ENCODE results near the gene CMYA5. TPM values are rescaled to one million over a fixed set of nuclear protein-coding genes. Genes with fewer than 3 reads are reported as not detected.

CMYA5 gene
- total RNA-seq, 1 experiment from 2014 or later: 0.15 TPM

DNA sequence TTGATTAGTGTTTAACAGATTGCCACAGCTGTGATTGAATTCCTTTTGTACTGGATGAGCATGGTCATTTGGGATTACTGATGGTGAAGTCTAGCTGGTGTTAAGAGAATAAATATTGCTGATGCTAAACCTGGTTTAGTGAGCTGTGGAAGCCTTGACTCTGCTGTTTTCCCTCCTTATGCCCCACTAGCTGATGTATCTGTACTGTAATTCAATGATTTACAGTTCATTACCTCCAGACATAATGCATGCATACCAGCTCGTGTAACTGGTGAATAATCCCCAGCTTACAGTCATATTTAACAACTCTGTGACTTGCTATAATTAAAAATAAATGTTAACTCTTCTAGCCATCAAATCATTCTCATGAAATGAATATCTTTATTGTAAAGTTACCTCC is 1.7 kb upstream of the CMYA5 start:
- H3K27ac ChIP-seq (ENCODE audit: low read length): no peak overlapping the region
- ATAC-seq: no peak
- H4K20me1 ChIP-seq (ENCODE audit: low read length): no peaks in the 10 kb centered on the region
- H3K4me3 ChIP-seq (ENCODE audit: low read length): no peak overlapping the region
- H3K9ac ChIP-seq (ENCODE audit: low read length): no peak overlapping the region
- TF ChIP-seq EZH2 (IDR thresholded peaks at IDR 0.05; ENCODE audit: low read length, unreplicated experiment): no peak
- no peak for TF ChIP-seq EZH2phosphoT487 (IDR thresholded peaks at IDR 0.05; ENCODE audit: borderline replicate concordance, low read length)
- TF ChIP-seq, protein P1, sequence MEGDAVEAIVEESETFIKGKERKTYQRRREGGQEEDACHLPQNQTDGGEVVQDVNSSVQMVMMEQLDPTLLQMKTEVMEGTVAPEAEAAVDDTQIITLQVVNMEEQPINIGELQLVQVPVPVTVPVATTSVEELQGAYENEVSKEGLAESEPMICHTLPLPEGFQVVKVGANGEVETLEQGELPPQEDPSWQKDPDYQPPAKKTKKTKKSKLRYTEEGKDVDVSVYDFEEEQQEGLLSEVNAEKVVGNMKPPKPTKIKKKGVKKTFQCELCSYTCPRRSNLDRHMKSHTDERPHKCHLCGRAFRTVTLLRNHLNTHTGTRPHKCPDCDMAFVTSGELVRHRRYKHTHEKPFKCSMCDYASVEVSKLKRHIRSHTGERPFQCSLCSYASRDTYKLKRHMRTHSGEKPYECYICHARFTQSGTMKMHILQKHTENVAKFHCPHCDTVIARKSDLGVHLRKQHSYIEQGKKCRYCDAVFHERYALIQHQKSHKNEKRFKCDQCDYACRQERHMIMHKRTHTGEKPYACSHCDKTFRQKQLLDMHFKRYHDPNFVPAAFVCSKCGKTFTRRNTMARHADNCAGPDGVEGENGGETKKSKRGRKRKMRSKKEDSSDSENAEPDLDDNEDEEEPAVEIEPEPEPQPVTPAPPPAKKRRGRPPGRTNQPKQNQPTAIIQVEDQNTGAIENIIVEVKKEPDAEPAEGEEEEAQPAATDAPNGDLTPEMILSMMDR (conservative IDR thresholded peaks at IDR 0.05; ENCODE audit: low read depth, low read length): no peak
- no peak for DNase-seq
- H3K4me2 ChIP-seq (ENCODE audit: low read length): no peak overlapping the region
- H3K27me3 ChIP-seq (ENCODE audit: low read length): no peaks in the 10 kb centered on the region
- ChIA-PET CTCF (no interaction called here), POLR2A (ENCODE audit: unreplicated experiment) (no interaction called here)
- H3K4me1 ChIP-seq (ENCODE audit: insufficient read depth, low read length): no peaks in the 10 kb centered on the region
- H3K79me2 ChIP-seq (ENCODE audit: low read length): no peaks in the 10 kb centered on the region
- H2AFZ ChIP-seq (ENCODE audit: low read length): no peak overlapping the region
- H3F3A ChIP-seq (ENCODE audit: low read length, unreplicated experiment): no peaks in the 10 kb centered on the region
- no TSS peak for BruUV-seq (replicated peaks)
- no peaks in the 10 kb centered on the region for H3K9me2 ChIP-seq (replicated peaks; ENCODE audit: low read length)
- no peaks in the 10 kb centered on the region; the same call in 1 of the 2 replicates for H3K36me3 ChIP-seq (ENCODE audit: low read depth, low read length)
- H3K9me3 ChIP-seq (ENCODE audit: low read length): no peaks in the 10 kb centered on the region
- intact Hi-C loops (cut with micrococcal nuclease): no loop called here

GRCh38 chr5:79691007-79691406 is 1.4 kb downstream of the CMYA5 start:
- no TSS peak for BruUV-seq (replicated peaks)
- H4K20me1 ChIP-seq (ENCODE audit: low read length): no peaks in the 10 kb centered on the region
- no peaks in the 10 kb centered on the region for H3K27me3 ChIP-seq (ENCODE audit: low read length)
- no peak overlapping the region for H3K27ac ChIP-seq (ENCODE audit: low read length)
- no peak overlapping the region for H3K4me2 ChIP-seq (ENCODE audit: low read length)
- H3K9me3 ChIP-seq (ENCODE audit: low read length): no peaks in the 10 kb centered on the region
- CTCF ChIA-PET: no interaction called here
- ATAC-seq (no peak), DNase-seq (no peak)
- H3K4me3 ChIP-seq (ENCODE audit: low read length): no peak overlapping the region
- no peaks in the 10 kb centered on the region for H3K4me1 ChIP-seq (ENCODE audit: insufficient read depth, low read length)
- no peaks in the 10 kb centered on the region for H3K9me2 ChIP-seq (replicated peaks; ENCODE audit: low read length)
- intact Hi-C loops (cut with micrococcal nuclease): loop anchor here (10.0 kb wide), 1 partner anchor 394 kb away; no protein-coding TSS in a partner anchor
- TF ChIP-seq EZH2phosphoT487 (IDR thresholded peaks at IDR 0.05; ENCODE audit: borderline replicate concordance, low read length) (no peak), EZH2 (IDR thresholded peaks at IDR 0.05; ENCODE audit: low read length, unreplicated experiment) (no peak)
- TF ChIP-seq, protein P1 (conservative IDR thresholded peaks at IDR 0.05; ENCODE audit: low read depth, low read length): no peak
- no peaks in the 10 kb centered on the region for H3K79me2 ChIP-seq (ENCODE audit: low read length)
- H3K9ac ChIP-seq (ENCODE audit: low read length): no peak overlapping the region
- POLR2A ChIA-PET (ENCODE audit: unreplicated experiment): no interaction called here
- no peaks in the 10 kb centered on the region; the same call in 1 of the 2 replicates for H3K36me3 ChIP-seq (ENCODE audit: low read depth, low read length)
- no peak overlapping the region for H2AFZ ChIP-seq (ENCODE audit: low read length)
- no peaks in the 10 kb centered on the region for H3F3A ChIP-seq (ENCODE audit: low read length, unreplicated experiment)

GRCh38 chr5:79692596-79692995 is 3.0 kb downstream of the CMYA5 start:
- ATAC-seq: peak; percentile 48
- intact Hi-C loops (cut with micrococcal nuclease): loop anchor here (10.0 kb wide), 1 partner anchor 392 kb away; no protein-coding TSS in a partner anchor
- Histone ChIP-seq H3K9ac (ENCODE audit: low read length) (no peak overlapping the region), H3K9me2 (replicated peaks; ENCODE audit: low read length) (no peaks in the 10 kb centered on the region), H3K4me3 (ENCODE audit: low read length) (no peak overlapping the region), H2AFZ (ENCODE audit: low read length) (no peak overlapping the region), H3K36me3 (ENCODE audit: low read depth, low read length) (no peaks in the 10 kb centered on the region), H3K4me2 (ENCODE audit: low read length) (no peak overlapping the region), H3K9me3 (ENCODE audit: low read length) (no peaks in the 10 kb centered on the region), H3F3A (ENCODE audit: low read length, unreplicated experiment) (no peaks in the 10 kb centered on the region), H4K20me1 (ENCODE audit: low read length) (no peaks in the 10 kb centered on the region), H3K27me3 (ENCODE audit: low read length) (no peaks in the 10 kb centered on the region), H3K4me1 (ENCODE audit: insufficient read depth, low read length) (no peaks in the 10 kb centered on the region), H3K79me2 (ENCODE audit: low read length) (no peaks in the 10 kb centered on the region), H3K27ac (ENCODE audit: low read length) (no peak overlapping the region)
- TF ChIP-seq, protein P1 (conservative IDR thresholded peaks at IDR 0.05; ENCODE audit: low read depth, low read length): no peak
- TF ChIP-seq EZH2phosphoT487 (IDR thresholded peaks at IDR 0.05; ENCODE audit: borderline replicate concordance, low read length) (no peak), EZH2 (IDR thresholded peaks at IDR 0.05; ENCODE audit: low read length, unreplicated experiment) (no peak)
- ChIA-PET CTCF (no interaction called here), POLR2A (ENCODE audit: unreplicated experiment) (no interaction called here)
- peak; percentile 6 for DNase-seq
- no TSS peak for BruUV-seq (replicated peaks)
